Ramos (cell line): ENCODE data around the gene PTPRE.

Source experiments
- in situ Hi-C: fragments of 300-500 bp; cut with MboI; formaldehyde crosslinking; loops from one replicate; pipeline ENCODE4 v1.14.3; 2022; ENCODE audit warnings: low sequenced_read_pairs; ENCODE audit not compliant: unreplicated experiment

The PTPRE gene

GRCh38 chr10:128102480-128103228 is 195.8 kb downstream of the PTPRE start:
- in situ Hi-C loops: no loop called here

GRCh38 chr10:128103229-128103714 is 196.4 kb downstream of the PTPRE start:
- in situ Hi-C loops: no loop called here

- in situ Hi-C loops: no loop called here
Observed at GRCh38 chr10:128105383-128105782, 198.5 kb downstream of the PTPRE start.

GRCh38 chr10:128109707-128110106 is 202.8 kb downstream of the PTPRE start:
- in situ Hi-C loops: no loop called here

- in situ Hi-C loops: no loop called here
Observed at GRCh38 chr10:128110339-128110738, 203.4 kb downstream of the PTPRE start.

- in situ Hi-C loops: no loop called here
Observed at GRCh38 chr10:128111696-128112095, 204.8 kb downstream of the PTPRE start.

GRCh38 chr10:128113026-128113425 is 206.1 kb downstream of the PTPRE start:
- in situ Hi-C loops: no loop called here

- in situ Hi-C loops: no loop called here
Observed at GRCh38 chr10:128114901-128115300, 208.0 kb downstream of the PTPRE start.

GRCh38 chr10:128115356-128115755 is 208.5 kb downstream of the PTPRE start:
- in situ Hi-C loops: no loop called here

GRCh38 chr10:128116187-128116586 is 209.3 kb downstream of the PTPRE start:
- in situ Hi-C loops: no loop called here

GRCh38 chr10:128116851-128117615 is 210.1 kb downstream of the PTPRE start:
- in situ Hi-C loops: no loop called here

GRCh38 chr10:128121750-128122412 is 215.0 kb downstream of the PTPRE start:
- in situ Hi-C loops: no loop called here

- in situ Hi-C loops: no loop called here
Observed at GRCh38 chr10:128122931-128123330, 216.0 kb downstream of the PTPRE start.

GRCh38 chr10:128123846-128124245 is 216.9 kb downstream of the PTPRE start:
- in situ Hi-C loops: no loop called here

GRCh38 chr10:128124813-128125403 is 218.0 kb downstream of the PTPRE start:
- in situ Hi-C loops: no loop called here

GRCh38 chr10:128125416-128125943 is 218.6 kb downstream of the PTPRE start:
- in situ Hi-C loops: no loop called here

GRCh38 chr10:128125944-128126764 is 219.3 kb downstream of the PTPRE start, which contains the start of gene MKI67:
Gene MKI67 (minus strand): TSS chr10:128126423. CDS start chr10:128125667, 756 bp downstream.
- in situ Hi-C loops: no loop called here

- in situ Hi-C loops: no loop called here
Observed at GRCh38 chr10:128128582-128128981, 221.7 kb downstream of the PTPRE start.

- in situ Hi-C loops: no loop called here
Observed at GRCh38 chr10:128130051-128130450, 223.1 kb downstream of the PTPRE start.
